Endodermal cell (in vitro differentiated cells): ENCODE results near the gene NMRK2. TPM values are rescaled to one million over a fixed set of nuclear protein-coding genes. Genes with fewer than 3 reads are reported as not detected.
A peak's percentile ranks its signal among the peaks of the same experiment; 100 is the strongest.

ENCODE experiments used
- DNase-seq: peaks from one replicate; pipeline ENCODE4 v3.0.0-alpha.2; 2017
- H3K27ac ChIP-seq: 2 replicates; pipeline ENCODE4 v1.5.1; 2013; ENCODE audit warnings: mild to moderate bottlenecking, low read depth, low read length, moderate library complexity
- H3K27me3 ChIP-seq: 2 replicates; pipeline ENCODE4 v1.6.1; 2013; ENCODE audit warnings: mild to moderate bottlenecking, low read length, moderate library complexity; ENCODE audit not compliant: insufficient read depth, control insufficient read depth, poor library complexity, severe bottlenecking
- H3K36me3 ChIP-seq: 2 replicates; pipeline ENCODE4 v1.7.0; 2013; ENCODE audit warnings: mild to moderate bottlenecking, low read length, moderate library complexity; ENCODE audit not compliant: control insufficient read depth, insufficient read depth
- H3K4me1 ChIP-seq: one replicate; pipeline ENCODE4 v1.7.0; 2013; ENCODE audit warnings: low read length; ENCODE audit not compliant: control insufficient read depth, insufficient read depth
- H3K4me3 ChIP-seq: 2 replicates; pipeline ENCODE4 v1.5.1; 2013; ENCODE audit warnings: mild to moderate bottlenecking, low read length, moderate library complexity
- H3K9ac ChIP-seq: 2 replicates; pipeline ENCODE4 v1.6.1; 2013; ENCODE audit warnings: mild to moderate bottlenecking, low read length, moderate library complexity; ENCODE audit not compliant: poor library complexity, severe bottlenecking; ENCODE audit errors: extremely low read depth
- H3K9me3 ChIP-seq: 2 replicates; pipeline ENCODE4 v1.6.1; 2013; ENCODE audit warnings: mild to moderate bottlenecking, low read length, moderate library complexity; ENCODE audit not compliant: control insufficient read depth
- H3K27ac Mint-ChIP-seq: 2 replicates; pipeline ENCODE4 v1.8.0; 2020; ENCODE audit warnings: mixed read lengths
- H3K27me3 Mint-ChIP-seq: 2 replicates; pipeline ENCODE4 v1.8.0; 2021; ENCODE audit warnings: mild to moderate bottlenecking, mixed read lengths; ENCODE audit not compliant: insufficient read depth
- H3K36me3 Mint-ChIP-seq: 2 replicates; pipeline ENCODE4 v1.8.0; 2020; ENCODE audit warnings: low read depth, mixed read lengths
- H3K4me1 Mint-ChIP-seq: 2 replicates; pipeline ENCODE4 v1.8.0; 2020; ENCODE audit warnings: mixed read lengths
- H3K4me3 Mint-ChIP-seq: 2 replicates; pipeline ENCODE4 v1.8.0; 2020; ENCODE audit warnings: mild to moderate bottlenecking, moderate library complexity, mixed read lengths
- H3K9me3 Mint-ChIP-seq: 2 replicates; pipeline ENCODE4 v1.8.0; 2020; ENCODE audit warnings: mild to moderate bottlenecking, mixed read lengths
- WGBS, 2 experiments: methylation state at CpG; one replicate each; pipeline versions ENCODE4 v1.1.5 to v1.1.7; 2013; ENCODE audit warnings: missing lambda C conversion rate in 2 of 2, mixed read lengths in 1 of 2; ENCODE audit not compliant: insufficient coverage in 1 of 2, insufficient read length in 1 of 2; 5-methylcytosine and 5-hydroxymethylcytosine counted together
- total RNA-seq, 2 donors: library from RNA; stranded (reverse); fragmentation: NEBNext Ultra II Directional in 1 of 2; extraction: Animal tissue kit (Norgen Biotek cat#: 25700) in 1 of 2; gene quantifications; 2 replicates in 1 of 2; 3 replicates in 1 of 2; pipeline ENCODE4 v1.2.1, GENCODE V29; 2021
- TF ChIP-seq, protein P1 (sequence below): fragments of 200-600 bp; sonication (generic); conservative IDR thresholded peaks from 2 replicates; pipeline ENCODE4 v1.5.0; 2021; ENCODE audit warnings: antibody characterized with exemption, mild to moderate bottlenecking

The NMRK2 gene
- total RNA-seq, 2 donors from 2014 or later, result 22.1 to 36.4 TPM

DNA sequence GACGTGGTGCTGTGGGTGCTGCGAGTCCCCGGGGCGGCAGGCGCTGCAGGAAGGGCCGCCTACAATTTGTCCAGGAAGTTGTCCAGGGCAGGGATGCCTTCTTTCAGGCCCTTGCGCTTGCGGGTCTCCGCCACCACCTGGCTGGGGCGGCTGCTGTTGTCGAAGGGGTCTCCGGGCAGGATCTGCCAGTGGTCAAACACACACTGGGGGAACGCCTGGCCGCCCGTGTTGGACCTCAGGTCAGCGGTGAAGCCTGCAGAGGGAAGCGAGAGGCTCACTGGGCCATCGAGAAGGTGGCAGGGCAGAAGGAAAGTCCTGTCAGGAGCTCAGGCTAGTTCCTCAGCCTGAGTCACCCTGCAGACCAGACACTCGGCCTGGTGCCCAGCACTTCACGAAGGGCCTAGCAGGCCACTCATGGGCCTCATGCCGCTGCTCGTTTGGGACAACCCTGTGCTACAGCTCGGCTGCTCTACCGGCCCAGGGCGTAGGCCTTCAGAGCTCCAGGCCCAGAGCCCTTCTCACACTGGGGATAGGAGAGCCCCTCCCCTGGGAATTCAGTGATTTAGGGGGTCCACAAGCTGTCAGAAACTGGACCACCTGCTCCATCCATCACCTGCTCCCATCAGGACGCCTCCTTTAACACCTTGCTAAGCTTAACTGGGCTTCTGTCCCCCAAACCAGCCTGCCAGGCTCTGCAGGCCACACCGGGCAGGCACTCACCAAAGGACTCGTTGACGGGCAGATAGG lies 43.8 kb downstream of the NMRK2 start:
- Histone ChIP-seq H3K4me3 (no peak overlapping the region), H3K4me1 (peaks cover 9% of the 10 kb centered on the region), H3K27me3 (no peaks in the 10 kb centered on the region), H3K36me3 (peaks cover 70% of the 10 kb centered on the region), H3K27ac (no peak overlapping the region), H3K9me3 (no peaks in the 10 kb centered on the region), H3K9ac (no peak overlapping the region)
- TF ChIP-seq, protein P1, sequence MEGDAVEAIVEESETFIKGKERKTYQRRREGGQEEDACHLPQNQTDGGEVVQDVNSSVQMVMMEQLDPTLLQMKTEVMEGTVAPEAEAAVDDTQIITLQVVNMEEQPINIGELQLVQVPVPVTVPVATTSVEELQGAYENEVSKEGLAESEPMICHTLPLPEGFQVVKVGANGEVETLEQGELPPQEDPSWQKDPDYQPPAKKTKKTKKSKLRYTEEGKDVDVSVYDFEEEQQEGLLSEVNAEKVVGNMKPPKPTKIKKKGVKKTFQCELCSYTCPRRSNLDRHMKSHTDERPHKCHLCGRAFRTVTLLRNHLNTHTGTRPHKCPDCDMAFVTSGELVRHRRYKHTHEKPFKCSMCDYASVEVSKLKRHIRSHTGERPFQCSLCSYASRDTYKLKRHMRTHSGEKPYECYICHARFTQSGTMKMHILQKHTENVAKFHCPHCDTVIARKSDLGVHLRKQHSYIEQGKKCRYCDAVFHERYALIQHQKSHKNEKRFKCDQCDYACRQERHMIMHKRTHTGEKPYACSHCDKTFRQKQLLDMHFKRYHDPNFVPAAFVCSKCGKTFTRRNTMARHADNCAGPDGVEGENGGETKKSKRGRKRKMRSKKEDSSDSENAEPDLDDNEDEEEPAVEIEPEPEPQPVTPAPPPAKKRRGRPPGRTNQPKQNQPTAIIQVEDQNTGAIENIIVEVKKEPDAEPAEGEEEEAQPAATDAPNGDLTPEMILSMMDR, result no peak
- Mint-ChIP-seq H3K4me1 (peaks cover 2% of the 10 kb centered on the region), H3K27ac (peak overlapping the region; percentile 39), H3K9me3 (no peaks in the 10 kb centered on the region), H3K27me3 (no peaks in the 10 kb centered on the region), H3K36me3 (peaks cover 59% of the 10 kb centered on the region), H3K4me3 (no peak overlapping the region)
- DNase-seq, result peak; percentile 60
- WGBS, 2 experiments, result 94 to 97% methylated on average over 20 to 29 of the region's 29 CpGs

DNA sequence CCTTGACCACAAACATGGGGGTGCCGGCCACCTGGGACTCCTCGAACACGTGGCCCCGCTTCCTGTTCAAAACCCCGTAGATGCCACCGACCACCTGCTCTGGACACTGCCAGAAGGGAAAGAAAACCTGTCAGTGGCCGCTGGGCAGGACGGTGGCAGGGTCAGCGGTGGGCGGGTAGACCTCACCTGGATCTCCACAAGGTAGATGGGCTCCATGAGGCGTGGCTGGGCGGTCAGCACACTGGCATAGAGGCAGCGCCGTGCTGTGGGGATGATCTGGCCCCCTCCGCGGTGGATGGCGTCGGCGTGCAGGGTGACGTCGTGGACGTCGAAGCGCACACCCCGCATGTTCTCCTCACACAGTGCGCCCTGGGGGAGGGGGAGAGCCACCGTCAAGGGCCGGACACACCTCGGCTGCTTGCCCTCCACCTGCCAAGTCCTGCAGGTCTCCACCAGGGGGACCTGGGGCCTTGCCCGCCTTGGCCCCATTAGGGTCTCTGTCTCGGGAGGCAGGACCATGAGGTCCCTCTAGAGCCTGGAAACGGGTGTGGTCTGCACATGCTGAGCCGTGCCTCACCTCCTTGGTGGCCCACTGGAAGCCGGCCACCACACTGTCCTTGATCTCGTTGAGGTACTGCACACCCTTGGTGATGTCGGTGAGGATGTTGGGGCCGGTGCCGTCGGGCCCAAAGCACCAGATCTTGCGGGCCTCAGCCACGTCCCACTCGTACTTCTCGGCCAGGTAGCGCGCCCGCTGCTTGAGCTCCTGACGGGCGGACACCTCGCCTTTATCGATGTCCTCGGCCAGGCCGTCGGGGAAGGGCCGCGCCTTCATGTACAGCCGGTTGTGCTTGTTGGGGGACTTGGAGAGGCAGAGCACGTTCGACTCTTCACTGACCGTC lies 44.6 kb downstream of the NMRK2 start:
- H3K27me3 ChIP-seq, result no peaks in the 10 kb centered on the region
- Mint-ChIP-seq H3K27ac (peak overlapping the region; percentile 33), H3K36me3 (peaks cover 67% of the 10 kb centered on the region), H3K27me3 (no peaks in the 10 kb centered on the region), H3K4me1 (peaks cover 3% of the 10 kb centered on the region), H3K4me3 (no peak overlapping the region), H3K9me3 (no peaks in the 10 kb centered on the region)
- H3K9ac ChIP-seq, result no peak overlapping the region
- peaks cover 78% of the 10 kb centered on the region for H3K36me3 ChIP-seq
- H3K4me3 ChIP-seq, result no peak overlapping the region
- TF ChIP-seq, protein P1, result peak; percentile 67
- no peaks in the 10 kb centered on the region for H3K9me3 ChIP-seq
- peak; percentile 78 for DNase-seq
- peaks cover 12% of the 10 kb centered on the region for H3K4me1 ChIP-seq
- no peak overlapping the region for H3K27ac ChIP-seq
- WGBS, 2 experiments, result 95% methylated on average over 47 to 59 of the region's 59 CpGs

DNA sequence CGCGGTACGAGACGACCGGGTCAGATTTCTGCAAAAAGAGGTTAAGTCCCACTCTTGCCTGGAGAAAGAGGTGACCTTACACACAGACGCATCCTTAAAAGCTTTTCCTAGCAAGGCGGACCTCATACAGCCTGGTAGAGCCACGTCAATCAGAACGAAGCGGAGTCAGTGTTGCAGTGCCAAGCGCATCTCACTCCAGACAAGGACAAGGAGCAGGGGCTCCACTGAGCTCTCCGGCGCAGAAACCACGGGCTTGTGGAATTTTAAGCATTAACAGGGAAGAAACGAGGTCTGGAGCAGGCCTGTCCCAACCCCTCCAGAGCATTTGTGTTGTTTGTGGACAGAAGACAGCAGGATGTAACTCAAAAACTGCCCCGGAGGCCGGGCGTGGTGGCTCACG lies 45.3 kb downstream of the NMRK2 start:
- no peaks in the 10 kb centered on the region for H3K9me3 ChIP-seq
- Mint-ChIP-seq H3K27ac (peak overlapping the region; percentile 33), H3K27me3 (no peaks in the 10 kb centered on the region), H3K36me3 (peaks cover 74% of the 10 kb centered on the region), H3K9me3 (no peaks in the 10 kb centered on the region), H3K4me3 (no peak overlapping the region), H3K4me1 (peaks cover 10% of the 10 kb centered on the region)
- H3K36me3 ChIP-seq, result peaks cover 81% of the 10 kb centered on the region
- H3K4me3 ChIP-seq, result no peak overlapping the region
- peak; percentile 42 for DNase-seq
- TF ChIP-seq, protein P1, result no peak
- no peak overlapping the region for H3K27ac ChIP-seq
- 97 to 99% methylated on average over 18 to 19 of the region's 19 CpGs for WGBS, 2 experiments
- no peak overlapping the region for H3K9ac ChIP-seq
- H3K4me1 ChIP-seq, result peaks cover 12% of the 10 kb centered on the region
- H3K27me3 ChIP-seq, result no peaks in the 10 kb centered on the region
